Sigmoid colon (tissue), 7 donors: ENCODE measurements around the gene PELI2. TPM values are rescaled to one million over a fixed set of nuclear protein-coding genes. Genes with fewer than 3 reads are reported as not detected.
A peak's percentile ranks its signal among the peaks of the same experiment; 100 is the strongest.

Experiments used
- DNase-seq: peaks from one replicate; pipeline ENCODE4 v3.0.0-alpha.2; 2019
- H3K27ac ChIP-seq, 4 donors: fragments of 200-600 bp; sonication (generic); one replicate each; pipeline ENCODE4 v1.5.1; 2016 to 2019; ENCODE audit warnings: mild to moderate bottlenecking in 1 of 4
- H3K27me3 ChIP-seq, 3 donors: fragments of 200-600 bp; sonication (generic); one replicate each; pipeline ENCODE4 v1.5.1; 2019; ENCODE audit warnings: mild to moderate bottlenecking in 1 of 3
- H3K36me3 ChIP-seq, 4 donors: fragments of 200-600 bp; sonication (generic); one replicate each; pipeline ENCODE4 v1.5.1; 2016 to 2019
- H3K4me1 ChIP-seq, 4 donors: fragments of 200-600 bp; sonication (generic); one replicate each; pipeline ENCODE4 v1.5.1; 2017 to 2019
- H3K4me3 ChIP-seq, 4 donors: fragments of 200-600 bp; sonication (generic); one replicate each; pipeline ENCODE4 v1.5.1; 2017 to 2019; ENCODE audit warnings: mild to moderate bottlenecking in 2 of 4, moderate library complexity in 1 of 4
- H3K9me3 ChIP-seq, 4 donors: fragments of 200-600 bp in 3 of 4; sonication (generic) in 3 of 4; one replicate each; pipeline versions ENCODE4 v1.5.1 to v1.6.1; 2013 to 2019
- CTCF ChIP-seq, 4 experiments: fragments of 450-650 bp in 3 of 4; fragments of 200-600 bp in 1 of 4; IDR thresholded peaks; one replicate each; pipeline ENCODE4 v1.5.1; 2016 to 2019; ENCODE audit warnings: antibody characterized with exemption in 4 of 4, mild to moderate bottlenecking in 3 of 4, moderate library complexity in 2 of 4
- EP300 ChIP-seq, 4 donors: sonication (generic); formaldehyde crosslinking; IDR thresholded peaks; one replicate each; pipeline ENCODE4 v1.6.1; 2017; ENCODE audit warnings: antibody characterized with exemption in 4 of 4
- POLR2A ChIP-seq, 2 donors: fragments of 450-650 bp; IDR thresholded peaks; one replicate each; pipeline ENCODE4 v1.6.1; 2016; ENCODE audit warnings: antibody characterized with exemption in 2 of 2, mild to moderate bottlenecking in 2 of 2, moderate library complexity in 2 of 2
- POLR2AphosphoS5 ChIP-seq, 4 donors: sonication (generic); formaldehyde crosslinking; IDR thresholded peaks; one replicate each; pipeline ENCODE4 v1.6.1; 2017; ENCODE audit warnings: antibody characterized with exemption in 4 of 4
- WGBS, 2 donors: extraction: QIAGEN DNeasy Blood & Tissue Kit; methylation state at CpG; one replicate each; pipeline ENCODE4 v1.1.7; 2013; 5-methylcytosine and 5-hydroxymethylcytosine counted together
- intact Hi-C: fragments of 100-400 bp; cut with DNase I; formaldehyde crosslinking; loops from one replicate; pipeline ENCODE4 v1.15.1; 2023
- polyA plus RNA-seq, 3 donors: library from polyadenylated mRNA; stranded (reverse); fragments of 200-250 nt; gene quantifications; one replicate each; pipeline ENCODE4 v1.2.3, GENCODE V29; 2013
- total RNA-seq, 4 donors: library from RNA; depleted of rRNA; stranded (reverse); fragments of >200 nt; gene quantifications; one replicate each; pipeline ENCODE4 v1.1.0, GENCODE V29; 2016
- donor health status: healthy with polysubstance abuse.
- donor health status: Bipolar disorder and iron deficiency.
- donor health status: healthy.

Gene PELI2
- total and polyA plus RNA-seq, 7 donors, result 4.5 to 34.3 (median 26.3) TPM

DNA sequence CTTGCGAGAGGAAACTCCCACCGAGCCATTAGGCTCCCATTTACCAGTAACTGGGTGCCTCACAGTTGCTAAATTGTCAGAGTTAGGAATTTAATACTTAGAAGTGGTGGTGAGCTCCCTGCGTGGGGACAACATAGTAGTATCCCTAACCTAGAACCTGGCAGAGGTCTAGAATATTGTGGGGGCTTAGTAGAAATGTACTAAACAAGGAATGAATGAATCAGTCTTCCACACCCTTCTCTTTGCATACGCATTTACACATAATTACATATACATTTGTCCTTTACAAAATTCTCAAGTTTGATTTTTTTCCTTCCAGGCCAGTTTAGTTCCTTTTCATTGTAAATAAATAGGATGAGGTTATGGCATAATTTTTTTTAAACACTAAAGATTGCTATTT is 24.1 kb downstream of the PELI2 start:
- H3K4me3 ChIP-seq, result no peak overlapping the region
- TF ChIP-seq POLR2A (IDR thresholded peaks at IDR 0.05) (no peak), CTCF (IDR thresholded peaks at IDR 0.05) (no peak), EP300 (IDR thresholded peaks at IDR 0.05) (no peak), POLR2AphosphoS5 (IDR thresholded peaks at IDR 0.05) (no peak)
- H3K4me1 ChIP-seq, result peaks cover 0 to 45% (median 25%) of the 10 kb centered on the region in 4 donors
- DNase-seq, result no peak
- intact Hi-C loops, result no loop called here
- no peaks in the 10 kb centered on the region for H3K27me3 ChIP-seq
- H3K27ac ChIP-seq, result no peak overlapping the region
- WGBS, 2 donors, result 95 to 96% methylated on average over 4 of the region's 4 CpGs
- no peaks in the 10 kb centered on the region for H3K36me3 ChIP-seq
- no peaks in the 10 kb centered on the region for H3K9me3 ChIP-seq

DNA sequence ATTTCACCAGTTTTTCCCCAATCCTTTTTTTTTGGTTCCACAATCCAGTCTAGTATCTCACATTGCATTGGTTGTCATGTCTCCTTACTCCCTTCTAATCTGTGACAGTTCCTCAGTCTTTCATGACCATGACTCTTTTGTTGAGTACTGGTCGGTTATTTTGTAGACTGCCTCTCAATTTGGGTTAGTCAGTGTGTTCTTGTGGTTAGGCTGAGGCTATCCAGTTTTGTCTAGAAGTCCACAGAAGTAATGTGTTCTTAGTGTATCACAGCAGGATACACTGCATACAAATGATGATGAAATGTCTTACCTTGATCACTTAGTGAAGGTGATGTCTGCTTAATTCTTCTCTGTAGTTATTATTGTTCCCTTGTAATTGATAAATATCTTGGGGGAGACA is 24.8 kb downstream of the PELI2 start:
- Histone ChIP-seq H3K36me3 (no peaks in the 10 kb centered on the region), H3K9me3 (no peaks in the 10 kb centered on the region), H3K27me3 (no peaks in the 10 kb centered on the region), H3K4me3 (no peak overlapping the region), H3K4me1 (peaks cover 0 to 49% (median 29%) of the 10 kb centered on the region in 4 donors), H3K27ac (no peak overlapping the region)
- intact Hi-C loops, result no loop called here
- TF ChIP-seq CTCF (IDR thresholded peaks at IDR 0.05), result no peak
- 84 to 90% methylated on average over 1 of the region's 1 CpG for WGBS, 2 donors
- DNase-seq, result no peak

DNA sequence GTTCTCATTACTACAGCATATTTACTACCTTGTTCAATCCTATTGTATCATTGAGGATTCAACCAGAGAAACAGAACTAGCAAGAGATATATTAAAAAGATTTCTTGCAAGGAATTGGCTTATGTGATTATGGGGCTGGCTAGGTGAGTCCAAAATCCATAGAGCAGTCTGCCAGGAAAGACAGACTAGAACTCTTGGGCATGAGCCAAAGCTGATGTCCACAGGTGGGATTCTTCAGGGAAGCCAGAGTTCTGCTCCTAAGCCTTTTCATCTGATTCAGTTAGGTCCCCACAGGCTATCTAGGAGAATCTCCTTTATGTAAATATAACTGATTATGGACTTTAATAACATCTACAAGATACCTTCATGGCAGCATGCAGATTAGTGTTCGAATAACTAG is 26.0 kb downstream of the PELI2 start:
- intact Hi-C loops, result no loop called here
- H3K36me3 ChIP-seq, result no peaks in the 10 kb centered on the region
- no peaks in the 10 kb centered on the region for H3K27me3 ChIP-seq
- WGBS, 2 donors, result 94% methylated on average over 1 of the region's 1 CpG
- DNase-seq, result no peak
- H3K9me3 ChIP-seq, result no peaks in the 10 kb centered on the region
- no peak for TF ChIP-seq EP300 (IDR thresholded peaks at IDR 0.05)
- no peak overlapping the region for H3K4me3 ChIP-seq
- no peak overlapping the region for H3K27ac ChIP-seq
- peaks cover 0 to 59% (median 40%) of the 10 kb centered on the region in 4 donors for H3K4me1 ChIP-seq

- 86 to 90% methylated on average over 5 of the region's 5 CpGs for WGBS, 2 donors
- DNase-seq, result no peak
- no peak for TF ChIP-seq CTCF (IDR thresholded peaks at IDR 0.05)
- Histone ChIP-seq H3K27ac (peak overlapping the region in 1 of 4 donors; percentile 25), H3K4me1 (peaks cover 0 to 62% (median 51%) of the 10 kb centered on the region in 4 donors), H3K27me3 (no peaks in the 10 kb centered on the region), H3K4me3 (no peak overlapping the region), H3K36me3 (no peaks in the 10 kb centered on the region), H3K9me3 (no peaks in the 10 kb centered on the region)
- intact Hi-C loops, result no loop called here
Observed at GRCh38 chr14:56145181-56145769, 27.1 kb downstream of the PELI2 start.

- H3K27ac ChIP-seq, result peak overlapping the region in 2 of 4 donors; percentile 25 to 26
- no peak for TF ChIP-seq POLR2AphosphoS5 (IDR thresholded peaks at IDR 0.05)
- no peak for TF ChIP-seq EP300 (IDR thresholded peaks at IDR 0.05)
- TF ChIP-seq CTCF (IDR thresholded peaks at IDR 0.05), result no peak
- no peak for TF ChIP-seq POLR2A (IDR thresholded peaks at IDR 0.05)
- intact Hi-C loops, result no loop called here
- H3K4me3 ChIP-seq, result no peak overlapping the region
- H3K27me3 ChIP-seq, result no peaks in the 10 kb centered on the region
- H3K9me3 ChIP-seq, result no peaks in the 10 kb centered on the region
- H3K4me1 ChIP-seq, result peaks cover 0 to 69% (median 58%) of the 10 kb centered on the region in 4 donors
- WGBS, 2 donors, result 77 to 86% methylated on average over 3 of the region's 3 CpGs
- no peaks in the 10 kb centered on the region for H3K36me3 ChIP-seq
- no peak for DNase-seq
Observed at GRCh38 chr14:56145965-56146364, 27.8 kb downstream of the PELI2 start.
